PFSK-1 (cell line): ENCODE measurements around the gene GPR108.

Source experiments
- FOXP2 ChIP-seq: optimal IDR thresholded peaks from 2 replicates; pipeline ENCODE3; 2011; ENCODE audit warnings: borderline replicate concordance, control low read depth, inconsistent platforms; ENCODE audit not compliant: insufficient read depth; ENCODE audit errors: extremely low read length, extremely low read depth
- POLR2AphosphoS5 ChIP-seq: IDR thresholded peaks from 2 replicates; pipeline ENCODE4 v1.6.1; 2012; ENCODE audit warnings: low read depth, mild to moderate bottlenecking, control low read depth, low read length, moderate library complexity
- REST ChIP-seq, 2 experiments: IDR thresholded peaks; 2 replicates each; pipeline versions ENCODE4 v1.6.1 to v1.8.0; 2011 to 2012; ENCODE audit warnings: low read depth in 2 of 2, low read length in 2 of 2, control low read depth in 1 of 2, inconsistent platforms in 1 of 2, mild to moderate bottlenecking in 1 of 2, moderate library complexity in 1 of 2; ENCODE audit not compliant: insufficient read depth in 1 of 2
- SIN3A ChIP-seq: IDR thresholded peaks from 2 replicates; pipeline ENCODE4 v1.6.1; 2012; ENCODE audit warnings: mild to moderate bottlenecking, low read length, moderate library complexity, borderline replicate concordance; ENCODE audit not compliant: insufficient read depth
- TAF1 ChIP-seq: IDR thresholded peaks from 2 replicates; pipeline ENCODE4 v1.6.1; 2012; ENCODE audit warnings: low read length, control low read depth, borderline replicate concordance; ENCODE audit not compliant: insufficient read depth

GRCh38 chr19:6735181-6735911 lies 2.0 kb downstream of the GPR108 start:
- TF ChIP-seq REST (IDR thresholded peaks at IDR 0.05; ENCODE audit: insufficient read depth in 1 of 2, low read depth in 2 of 2, low read length in 2 of 2) (no peak), POLR2AphosphoS5 (no peak), TAF1 (no peak), SIN3A (no peak), FOXP2 (no peak)
